K562 (cell line): ENCODE results near the gene DIS3L2. TPM values are rescaled to one million over a fixed set of nuclear protein-coding genes. Genes with fewer than 3 reads are reported as not detected.

Experiments used
- ATAC-seq: fragments of 200-7000 bp; cut with Tn5 transposase; 3 replicates; pipeline ENCODE4 v1.9.1; 2020; ENCODE audit warnings: moderate library complexity
- BruUV-seq: library from RNA; stranded (reverse); fragments of 400-500 nt; replicated peaks from 2 replicates; lab custom pipeline; 2021; lab: Mats Ljungman, UMichigan
- CTCF ChIA-PET: fragments of 300-600 bp; formaldehyde crosslinking; extraction: SDS; loops from one replicate; lab custom pipeline; 2021; ENCODE audit warnings: low intra/inter-chr PET ratio; lab: Yijun Ruan, JAX
- POLR2A ChIA-PET: fragments of 300-600, 350-650 bp; sonication (Branson Sonifier 250); formaldehyde crosslinking; extraction: SDS; loops from one replicate; lab custom pipeline; 2021; ENCODE audit warnings: antibody characterized with exemption, inconsistent platforms; lab: Yijun Ruan, JAX
- DNase-seq, 4 experiments: peaks; one replicate each; pipeline versions ENCODE4 v3.0.0 to v3.0.0-alpha.2; 2011 to 2018; ENCODE audit warnings: low spot score in 3 of 4, mixed read lengths in 3 of 4; ENCODE audit errors: extremely low read depth in 1 of 4
- FAIRE-seq: peaks from 2 replicates; lab custom pipeline; 2011; peaks lifted over from hg19 to GRCh38; lab: Jason Lieb, UNC
- H2AFZ ChIP-seq: 2 replicates; pipeline ENCODE4 v1.6.0; 2011; ENCODE audit warnings: low read depth, low read length, control low read depth, inconsistent platforms
- H3K27ac ChIP-seq: fragments of 200-600 bp; 3 replicates; pipeline ENCODE4 v1.8.0; 2011; ENCODE audit warnings: low read depth, mild to moderate bottlenecking, control low read depth, inconsistent platforms, low read length, moderate library complexity, mixed read lengths; ENCODE audit errors: extremely low read depth
- H3K27me3 ChIP-seq, 2 experiments: fragments of 300-600 bp in 1 of 2; 2 replicates in 1 of 2; 3 replicates in 1 of 2; pipeline versions ENCODE4 v1.6.0 to v1.8.0; 2011; ENCODE audit warnings: inconsistent platforms in 2 of 2, low read length in 2 of 2, mild to moderate bottlenecking in 1 of 2, mixed read lengths in 1 of 2, moderate library complexity in 1 of 2; ENCODE audit not compliant: control insufficient read depth in 2 of 2, insufficient read depth in 2 of 2
- H3K36me3 ChIP-seq: fragments of 300-600 bp; 3 replicates; pipeline ENCODE4 v1.8.0; 2011; ENCODE audit warnings: mild to moderate bottlenecking, low read length, inconsistent platforms; ENCODE audit not compliant: control insufficient read depth, insufficient read depth
- H3K4me1 ChIP-seq, 2 experiments: fragments of 200-600 bp in 1 of 2; replicated peaks in 1 of 2; 2 replicates in 1 of 2; 3 replicates in 1 of 2; pipeline versions ENCODE4 v1.5.1 to v1.8.0; 2011; ENCODE audit warnings: inconsistent platforms in 2 of 2, low read length in 2 of 2, mild to moderate bottlenecking in 1 of 2, mixed read lengths in 1 of 2, moderate library complexity in 1 of 2; ENCODE audit not compliant: control insufficient read depth in 2 of 2, insufficient read depth in 2 of 2
- H3K4me2 ChIP-seq: 2 replicates; pipeline ENCODE4 v1.6.1; 2011; ENCODE audit warnings: low read length, control low read depth, inconsistent platforms, mixed read lengths; ENCODE audit not compliant: insufficient read depth
- H3K4me3 ChIP-seq: fragments of 200-600 bp; sonication (generic), shearing (Covaris generic); 2 replicates; pipeline ENCODE4 v1.5.1; 2016; ENCODE audit warnings: control low read depth, inconsistent platforms
- H3K79me2 ChIP-seq: fragments of 200-600 bp; 3 replicates; pipeline ENCODE4 v1.8.0; 2011; ENCODE audit warnings: low read length, inconsistent platforms; ENCODE audit not compliant: control insufficient read depth, insufficient read depth
- H3K9ac ChIP-seq, 2 experiments: 2 replicates each; pipeline versions ENCODE4 v1.6.0 to v1.6.1; 2011; ENCODE audit warnings: low read depth in 2 of 2, low read length in 2 of 2, control low read depth in 1 of 2, inconsistent platforms in 1 of 2, mild to moderate bottlenecking in 1 of 2, mixed read lengths in 1 of 2; ENCODE audit not compliant: insufficient read depth in 1 of 2
- H3K9me1 ChIP-seq: one replicate; pipeline ENCODE4 v1.6.0; 2011; ENCODE audit warnings: inconsistent platforms, mild to moderate bottlenecking, low read length, moderate library complexity; ENCODE audit not compliant: control insufficient read depth, insufficient read depth
- H3K9me3 ChIP-seq: replicated peaks from 2 replicates; pipeline ENCODE4 v1.5.1; 2011; ENCODE audit warnings: low read depth, low read length, inconsistent platforms; ENCODE audit not compliant: control insufficient read depth, insufficient read depth
- H4K20me1 ChIP-seq: replicated peaks from 2 replicates; pipeline ENCODE4 v1.6.1; 2011; ENCODE audit warnings: low read length, inconsistent platforms, mixed read lengths; ENCODE audit not compliant: control insufficient read depth, insufficient read depth
- ARHGAP35 ChIP-seq: fragments of 450-650 bp; IDR thresholded peaks from 2 replicates; pipeline ENCODE4 v1.6.1; 2018; ENCODE audit not compliant: partially characterized antibody
- ATF7 ChIP-seq: fragments of 450-650 bp; IDR thresholded peaks from 2 replicates; pipeline ENCODE4 v1.7.1; 2014; ENCODE audit warnings: mild to moderate bottlenecking, moderate library complexity
- CC2D1A ChIP-seq: fragments of 450-650 bp; IDR thresholded peaks from 2 replicates; pipeline ENCODE4 v1.6.1; 2017; ENCODE audit warnings: mild to moderate bottlenecking
- FOXP1 ChIP-seq: sonication (generic); formaldehyde crosslinking; IDR thresholded peaks from 2 replicates; pipeline ENCODE4 v1.8.0; 2022; ENCODE audit warnings: mild to moderate bottlenecking, missing genetic modification reagents
- KLF13 ChIP-seq: fragments of 450-650 bp; IDR thresholded peaks from 2 replicates; pipeline ENCODE4 v1.6.1; 2016; ENCODE audit warnings: missing genetic modification characterization, low read depth, mild to moderate bottlenecking, missing compliant biosample characterization, moderate library complexity, borderline replicate concordance
- NCOA1 ChIP-seq: fragments of 450-650 bp; IDR thresholded peaks from 2 replicates; pipeline ENCODE4 v1.6.1; 2016; ENCODE audit warnings: low read depth
- POLR2B ChIP-seq: fragments of 450-650 bp; IDR thresholded peaks from 2 replicates; pipeline ENCODE4 v1.6.1; 2018; ENCODE audit warnings: low read depth; ENCODE audit not compliant: partially characterized antibody
- SETDB1 ChIP-seq: IDR thresholded peaks from one replicate; pipeline ENCODE4 v1.6.1; 2012; ENCODE audit warnings: low read length, control low read depth, inconsistent platforms
- SLC30A9 ChIP-seq: fragments of 250-450 bp; sonication (Bioruptor Pico); IDR thresholded peaks from 2 replicates; pipeline ENCODE4 v1.8.0; 2022; ENCODE audit warnings: mild to moderate bottlenecking, moderate library complexity
- SMC3 ChIP-seq: conservative IDR thresholded peaks from 2 replicates; pipeline ENCODE4 v1.6.1; 2011; ENCODE audit warnings: low read depth, low read length, improper control_type of control experiment; ENCODE audit not compliant: insufficient read depth
- TBL1XR1 ChIP-seq, 2 experiments: IDR thresholded peaks; 2 replicates each; pipeline ENCODE4 v1.6.1; 2012; ENCODE audit warnings: improper control_type of control experiment in 2 of 2, low read length in 2 of 2, mild to moderate bottlenecking in 1 of 2
- ZBTB8A ChIP-seq: fragments of 450-650 bp; IDR thresholded peaks from 2 replicates; pipeline ENCODE4 v1.6.1; 2018; ENCODE audit warnings: mild to moderate bottlenecking, moderate library complexity; ENCODE audit not compliant: partially characterized antibody
- ZNF717 ChIP-seq: fragments of 250-450 bp; sonication (Bioruptor Pico); IDR thresholded peaks from 2 replicates; pipeline ENCODE4 v1.5.0; 2021
- WGBS: fragments of 100-300 bp; shearing (Covaris generic); methylation state at CpG from one replicate; pipeline ENCODE4 v1.1.6; 2016; ENCODE audit warnings: low coverage, mixed read lengths; ENCODE audit not compliant: insufficient coverage; ENCODE audit errors: missing lambda C conversion rate; 5-methylcytosine and 5-hydroxymethylcytosine counted together
- in situ Hi-C: fragments of 300-500 bp; cut with MboI; formaldehyde crosslinking; loops from 4 replicates; pipeline ENCODE4 v1.15.0; 2018; ENCODE audit warnings: inconsistent platforms, mixed read lengths
- intact Hi-C: fragments of 100-400 bp; cut with micrococcal nuclease; formaldehyde crosslinking; loops from 2 replicates; pipeline ENCODE4 v1.14.2; 2022
- polyA plus RNA-seq, 8 experiments: library from polyadenylated mRNA; depleted of rRNA in 4 of 8; stranded (reverse) in 5 of 8; unstranded in 3 of 8; fragments of >200 nt; fragmentation: Nextera tagmentation in 2 of 8; fragmentation: Illumina TruSeq in 1 of 8; extraction: Ambion mirVana in 2 of 8; extraction: Trizol in 1 of 8; gene quantifications; 2 replicates each; pipeline versions ENCODE4 v1.2.1 to v1.2.3, GENCODE V29; 2011 to 2014; ENCODE audit warnings: inconsistent platforms in 1 of 8, missing spikeins in 1 of 8
- total RNA-seq, 7 experiments: library from RNA; depleted of rRNA in 6 of 7; stranded (reverse); fragments of >200 nt in 6 of 7; fragmentation: Illumina TruSeq in 2 of 7; extraction: Trizol in 2 of 7; gene quantifications; 2 replicates each; pipeline versions ENCODE4 v1.2.1 to v1.2.3, GENCODE V29; 2011 to 2021; ENCODE audit warnings: low replicate concordance in 1 of 7
- TF ChIP-seq, protein P1 (sequence below): fragments of 250-450 bp; sonication (Bioruptor Pico); IDR thresholded peaks from 2 replicates; pipeline ENCODE4 v1.4.0; 2020
- TF ChIP-seq, protein P2 (sequence below): fragments of 450-650 bp; IDR thresholded peaks from one replicate; pipeline ENCODE4 v1.6.1; 2018; ENCODE audit warnings: mild to moderate bottlenecking, moderate library complexity; ENCODE audit not compliant: partially characterized antibody

Gene DIS3L2
- total and polyA plus RNA-seq, 9 of the 15 experiments (the other 6 are each of a cell fraction or from before 2014, with no cell fraction given) = 1.5 to 19.2 (median 11.2) TPM

DNA sequence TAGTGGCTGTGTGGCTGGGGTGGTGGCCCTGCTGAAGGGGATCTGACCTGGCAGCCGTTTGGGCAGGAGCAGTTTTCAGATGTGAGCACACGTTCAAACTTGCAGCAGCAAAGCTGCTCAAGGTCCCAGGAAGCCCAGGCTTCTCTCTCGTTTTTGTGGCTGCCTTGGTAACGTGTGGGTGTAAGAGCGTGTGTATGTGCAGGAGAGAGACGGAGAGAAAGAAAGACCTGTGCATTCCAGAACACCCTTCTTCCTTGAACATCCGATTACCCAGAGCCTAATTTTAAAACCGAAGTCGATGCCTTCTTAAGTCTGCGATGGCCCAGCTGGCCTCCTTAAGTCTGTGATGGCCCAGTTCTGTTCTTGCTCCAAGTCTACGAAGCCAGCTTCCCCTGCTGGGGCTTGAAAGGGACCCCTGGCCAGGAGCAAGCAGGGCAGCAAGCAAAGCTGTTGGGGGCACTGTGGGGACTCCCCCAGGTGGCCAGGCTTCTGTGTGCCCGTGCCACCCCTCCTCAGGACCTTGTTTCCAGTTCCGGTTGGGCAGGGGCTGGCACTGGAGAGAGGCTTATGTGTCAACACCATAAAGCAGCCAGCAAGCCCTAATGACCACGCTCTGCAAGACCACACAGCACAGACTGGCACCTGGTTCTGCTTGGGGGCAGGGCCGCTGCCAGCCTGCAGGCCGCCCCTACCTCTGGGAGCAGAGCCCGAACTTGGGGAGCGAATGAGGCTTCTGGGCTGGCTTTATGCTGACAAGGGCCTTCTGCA is 361.2 kb downstream of the DIS3L2 start:
- no TSS peak for BruUV-seq
- H3K4me3 ChIP-seq = no peak overlapping the region
- H3K79me2 ChIP-seq = no peaks in the 10 kb centered on the region
- H3K36me3 ChIP-seq = no peaks in the 10 kb centered on the region
- no peaks in the 10 kb centered on the region for H3K9me3 ChIP-seq
- H3K27ac ChIP-seq = no peak overlapping the region
- DNase-seq = no peak
- CTCF ChIA-PET = no interaction called here
- H3K9ac ChIP-seq = 0 out of 4 replicates have a peak overlapping the region, but pooled peaks of 1 of the 2 experiments have one; percentile 45
- H3K9me1 ChIP-seq = no peaks in the 10 kb centered on the region
- H4K20me1 ChIP-seq = no peaks in the 10 kb centered on the region
- peaks cover 13 to 33% of the 10 kb centered on the region in 2 experiments; a peak in 4 of 5 replicates for H3K4me1 ChIP-seq
- 70% methylated on average over 11 of the region's 18 CpGs for WGBS
- intact Hi-C loops = loop anchor here (10.0 kb wide), 1 partner anchor 178 kb away; no protein-coding TSS in a partner anchor
- in situ Hi-C loops = no loop called here
- TF ChIP-seq SETDB1 (no peak), ZNF717 (no peak), NCOA1 (no peak), POLR2B (no peak)
- no peaks in the 10 kb centered on the region for H3K27me3 ChIP-seq
- no peak for FAIRE-seq
- no peak overlapping the region for H2AFZ ChIP-seq
- no peak overlapping the region for H3K4me2 ChIP-seq
- POLR2A ChIA-PET = no interaction called here
- ATAC-seq = no peak

DNA sequence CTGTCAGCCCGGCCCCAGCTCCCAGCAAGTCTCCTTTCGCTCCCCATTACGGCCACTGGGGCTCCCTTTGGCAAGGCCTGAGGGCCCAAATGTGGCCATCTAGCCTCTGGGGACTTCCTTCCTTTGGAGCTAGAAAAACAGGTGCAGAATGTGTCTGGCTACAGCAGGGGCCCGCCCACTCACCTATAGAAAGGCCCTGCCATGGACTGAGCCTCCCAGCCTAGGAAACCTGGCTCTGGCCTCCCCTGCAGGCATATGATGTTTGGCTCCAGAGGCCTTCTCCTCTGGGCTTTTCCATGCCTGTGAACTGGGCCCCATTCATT is 361.8 kb downstream of the DIS3L2 start:
- H3K4me1 ChIP-seq = peaks cover 13 to 33% of the 10 kb centered on the region in 2 experiments; a peak in 4 of 5 replicates
- H4K20me1 ChIP-seq = no peaks in the 10 kb centered on the region
- BruUV-seq = no TSS peak
- H2AFZ ChIP-seq = no peak overlapping the region
- no peak overlapping the region for H3K27ac ChIP-seq
- H3K36me3 ChIP-seq = no peaks in the 10 kb centered on the region
- no peaks in the 10 kb centered on the region for H3K79me2 ChIP-seq
- 91% methylated on average over 4 of the region's 4 CpGs for WGBS
- no peak overlapping the region for H3K4me3 ChIP-seq
- intact Hi-C loops (loop anchor here (10.0 kb wide), 1 partner anchor 178 kb away; no protein-coding TSS in a partner anchor), in situ Hi-C loops (no loop called here)
- ChIA-PET POLR2A (no interaction called here), CTCF (no interaction called here)
- H3K9ac ChIP-seq = no peak overlapping the region
- no peaks in the 10 kb centered on the region for H3K9me3 ChIP-seq
- no peak overlapping the region for H3K4me2 ChIP-seq
- DNase-seq (no peak), FAIRE-seq (no peak), ATAC-seq (no peak)
- H3K9me1 ChIP-seq = no peaks in the 10 kb centered on the region
- H3K27me3 ChIP-seq = no peaks in the 10 kb centered on the region
- TF ChIP-seq, protein P1, sequence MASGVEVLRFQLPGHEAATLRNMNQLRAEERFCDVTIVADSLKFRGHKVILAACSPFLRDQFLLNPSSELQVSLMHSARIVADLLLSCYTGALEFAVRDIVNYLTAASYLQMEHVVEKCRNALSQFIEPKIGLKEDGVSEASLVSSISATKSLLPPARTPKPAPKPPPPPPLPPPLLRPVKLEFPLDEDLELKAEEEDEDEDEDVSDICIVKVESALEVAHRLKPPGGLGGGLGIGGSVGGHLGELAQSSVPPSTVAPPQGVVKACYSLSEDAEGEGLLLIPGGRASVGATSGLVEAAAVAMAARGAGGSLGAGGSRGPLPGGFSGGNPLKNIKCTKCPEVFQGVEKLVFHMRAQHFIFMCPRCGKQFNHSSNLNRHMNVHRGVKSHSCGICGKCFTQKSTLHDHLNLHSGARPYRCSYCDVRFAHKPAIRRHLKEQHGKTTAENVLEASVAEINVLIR = no peak
- TF ChIP-seq TBL1XR1 (IDR thresholded peaks at IDR 0.05; ENCODE audit: low read length in 2 of 2) = no peak
- no peak for TF ChIP-seq ARHGAP35
- TF ChIP-seq FOXP1 (CRISPR knock-in tag) = no peak
- TF ChIP-seq SMC3 = no peak
- no peak for TF ChIP-seq SLC30A9 (CRISPR knock-in tag)
- TF ChIP-seq, protein P2, sequence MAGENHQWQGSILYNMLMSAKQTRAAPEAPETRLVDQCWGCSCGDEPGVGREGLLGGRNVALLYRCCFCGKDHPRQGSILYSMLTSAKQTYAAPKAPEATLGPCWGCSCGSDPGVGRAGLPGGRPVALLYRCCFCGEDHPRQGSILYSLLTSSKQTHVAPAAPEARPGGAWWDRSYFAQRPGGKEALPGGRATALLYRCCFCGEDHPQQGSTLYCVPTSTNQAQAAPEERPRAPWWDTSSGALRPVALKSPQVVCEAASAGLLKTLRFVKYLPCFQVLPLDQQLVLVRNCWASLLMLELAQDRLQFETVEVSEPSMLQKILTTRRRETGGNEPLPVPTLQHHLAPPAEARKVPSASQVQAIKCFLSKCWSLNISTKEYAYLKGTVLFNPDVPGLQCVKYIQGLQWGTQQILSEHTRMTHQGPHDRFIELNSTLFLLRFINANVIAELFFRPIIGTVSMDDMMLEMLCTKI = no peak
- no peak for TF ChIP-seq ZBTB8A
- TF ChIP-seq KLF13 (tag) = no peak
- TF ChIP-seq CC2D1A = no peak
- TF ChIP-seq ATF7 = no peak
